ENCODE measurements around the gene ZNF438. TPM values are rescaled to one million over a fixed set of nuclear protein-coding genes. Genes with fewer than 3 reads are reported as not detected.

ZNF438 gene
- total RNA-seq, 1 donor from 2014 or later: 1.3 TPM

- no peak for TF ChIP-seq EZH2phosphoT487 (IDR thresholded peaks at IDR 0.05)
- TF ChIP-seq EZH2 (IDR thresholded peaks at IDR 0.05): no peak
- TF ChIP-seq CTCF (IDR thresholded peaks at IDR 0.05): no peak
- Histone ChIP-seq H3F3A (ENCODE audit: low read depth) (no peaks in the 10 kb centered on the region), H3K4me1 (no peaks in the 10 kb centered on the region), H3K27me3 (no peaks in the 10 kb centered on the region), H3K4me3 (no peak overlapping the region), H3K9me3 (ENCODE audit: low read depth) (no peaks in the 10 kb centered on the region), H3K4me2 (no peak overlapping the region), H3K9ac (no peak overlapping the region), H3K79me2 (ENCODE audit: low read depth) (no peaks in the 10 kb centered on the region), H3K27ac (no peak overlapping the region), H3K36me3 (no peaks in the 10 kb centered on the region), H4K20me1 (ENCODE audit: low read depth) (no peaks in the 10 kb centered on the region), H2AFZ (replicated peaks) (no peak overlapping the region)
- Mint-ChIP-seq H3K9me3 (peaks cover 1% of the 10 kb centered on the region), H3K27ac (no peak overlapping the region), H3K36me3 (no peaks in the 10 kb centered on the region), H3K4me3 (no peak overlapping the region), H3K4me1 (peaks cover 4% of the 10 kb centered on the region), H3K27me3 (ENCODE audit: insufficient read depth, low read depth) (no peaks in the 10 kb centered on the region)
- DNase-seq (ENCODE audit: low spot score): no peak
Measured at GRCh38 chr10:30803892-30804322, 227.8 kb downstream of the ZNF438 start.

- Mint-ChIP-seq H3K27ac (no peak overlapping the region), H3K4me1 (peaks cover 4% of the 10 kb centered on the region), H3K4me3 (no peak overlapping the region), H3K27me3 (ENCODE audit: insufficient read depth, low read depth) (no peaks in the 10 kb centered on the region), H3K36me3 (no peaks in the 10 kb centered on the region), H3K9me3 (peaks cover 1% of the 10 kb centered on the region)
- no peak for TF ChIP-seq EZH2 (IDR thresholded peaks at IDR 0.05)
- TF ChIP-seq CTCF (IDR thresholded peaks at IDR 0.05): no peak
- TF ChIP-seq EZH2phosphoT487 (IDR thresholded peaks at IDR 0.05): no peak
- Histone ChIP-seq H3K4me2 (no peak overlapping the region), H3K27me3 (no peaks in the 10 kb centered on the region), H2AFZ (replicated peaks) (no peak overlapping the region), H3K79me2 (ENCODE audit: low read depth) (no peaks in the 10 kb centered on the region), H3K27ac (no peak overlapping the region), H3K4me3 (no peak overlapping the region), H3K9me3 (ENCODE audit: low read depth) (no peaks in the 10 kb centered on the region), H3K4me1 (no peaks in the 10 kb centered on the region), H3K9ac (no peak overlapping the region), H3K36me3 (no peaks in the 10 kb centered on the region), H3F3A (ENCODE audit: low read depth) (no peaks in the 10 kb centered on the region), H4K20me1 (ENCODE audit: low read depth) (no peaks in the 10 kb centered on the region)
- DNase-seq (ENCODE audit: low spot score): no peak
Measured at GRCh38 chr10:30803058-30803457, 228.6 kb downstream of the ZNF438 start.

GRCh38 chr10:30800368-30800767, 231.3 kb downstream of the ZNF438 start:
- Histone ChIP-seq H2AFZ (replicated peaks) (no peak overlapping the region), H3K9ac (no peak overlapping the region), H3K79me2 (ENCODE audit: low read depth) (no peaks in the 10 kb centered on the region), H4K20me1 (ENCODE audit: low read depth) (no peaks in the 10 kb centered on the region), H3F3A (ENCODE audit: low read depth) (no peaks in the 10 kb centered on the region), H3K27me3 (no peaks in the 10 kb centered on the region), H3K4me1 (no peaks in the 10 kb centered on the region), H3K36me3 (no peaks in the 10 kb centered on the region), H3K4me3 (no peak overlapping the region), H3K4me2 (no peak overlapping the region), H3K9me3 (ENCODE audit: low read depth) (no peaks in the 10 kb centered on the region), H3K27ac (no peak overlapping the region)
- Mint-ChIP-seq H3K4me3 (no peak overlapping the region), H3K36me3 (no peaks in the 10 kb centered on the region), H3K9me3 (peaks cover 6% of the 10 kb centered on the region), H3K4me1 (peaks cover 6% of the 10 kb centered on the region), H3K27ac (no peak overlapping the region), H3K27me3 (ENCODE audit: insufficient read depth, low read depth) (peaks cover under 1% of the 10 kb centered on the region)
- DNase-seq (ENCODE audit: low spot score): no peak
- no peak for TF ChIP-seq CTCF (IDR thresholded peaks at IDR 0.05)
- TF ChIP-seq EZH2phosphoT487 (IDR thresholded peaks at IDR 0.05): no peak
- TF ChIP-seq EZH2 (IDR thresholded peaks at IDR 0.05): no peak

Data from neural progenitor cell (in vitro differentiated cells).